SKM-1 (cell line): Measurements from ENCODE around the gene TNRC6C.
"Not testable (repeated sequence)": the region's sequence is repeated elsewhere in the genome, so short reads cannot be mapped to it uniquely, and the experiment has no call there.

Experiments used
- DNase-seq: peaks from one replicate; lab custom pipeline; 2025; ENCODE audit not compliant: unreplicated experiment; lab: John Stamatoyannopoulos, UW

The TNRC6C gene

GRCh38 chr17:77930780-77931768, 27.4 kb upstream of the TNRC6C start:
- no peak for DNase-seq

- DNase-seq = no peak
Observed at GRCh38 chr17:77933777-77934398, 24.6 kb upstream of the TNRC6C start.

GRCh38 chr17:77935121-77935571, 23.4 kb upstream of the TNRC6C start:
- DNase-seq = no peak

GRCh38 chr17:77935744-77936143, 22.8 kb upstream of the TNRC6C start:
- not testable (repeated sequence) for DNase-seq

- no peak for DNase-seq
Observed at GRCh38 chr17:77936881-77937280, 21.6 kb upstream of the TNRC6C start.

GRCh38 chr17:77941004-77941403, 17.5 kb upstream of the TNRC6C start:
- no peak for DNase-seq

- DNase-seq = no peak
Observed at GRCh38 chr17:77942112-77942988, 16.2 kb upstream of the TNRC6C start.

- DNase-seq = no peak
Observed at GRCh38 chr17:77943971-77944370, 14.5 kb upstream of the TNRC6C start.

- DNase-seq = no peak
Observed at GRCh38 chr17:77944390-77945222, 13.9 kb upstream of the TNRC6C start.

- DNase-seq = no peak
Observed at GRCh38 chr17:77946900-77947645, 11.4 kb upstream of the TNRC6C start.

- DNase-seq = no peak
Observed at GRCh38 chr17:77948690-77949114, 9.8 kb upstream of the TNRC6C start.

- DNase-seq = no peak
Observed at GRCh38 chr17:77951123-77951522, 7.4 kb upstream of the TNRC6C start.

- no peak for DNase-seq
Observed at GRCh38 chr17:77952368-77952767, 6.1 kb upstream of the TNRC6C start.

GRCh38 chr17:77957235-77957856, 1.2 kb upstream of the TNRC6C start:
- no peak for DNase-seq

GRCh38 chr17:77958716-77959125, 218 bp downstream of the TNRC6C start:
- no peak for DNase-seq

- DNase-seq = no peak
Observed at GRCh38 chr17:77959126-77959925, 823 bp downstream of the TNRC6C start.

- no peak for DNase-seq
Observed at GRCh38 chr17:77959926-77960521, 1.5 kb downstream of the TNRC6C start.

- DNase-seq = no peak
Observed at GRCh38 chr17:77961741-77962140, 3.2 kb downstream of the TNRC6C start.
